IPS-NIHi7 (cell line): Measurements from ENCODE around the gene SLC25A22.

Source experiments
- DNase-seq: peaks from one replicate; pipeline ENCODE4 v3.0.0; 2012; ENCODE audit warnings: mixed read lengths; ENCODE audit errors: extremely low spot score

Gene SLC25A22

GRCh38 chr11:834371-835316, 36.6 kb upstream of the SLC25A22 start:
- DNase-seq: no peak

GRCh38 chr11:833849-834311, 35.8 kb upstream of the SLC25A22 start:
- DNase-seq: no peak

GRCh38 chr11:833114-833791, 35.2 kb upstream of the SLC25A22 start:
- no peak for DNase-seq

- peak; percentile 60 for DNase-seq
Measured at GRCh38 chr11:832529-833113, 34.5 kb upstream of the SLC25A22 start, which contains the start of gene CD151. Gene CD151 (plus strand): TSS chr11:832952. CDS start chr11:836070, 3,118 bp downstream.

- no peak for DNase-seq
Measured at GRCh38 chr11:831961-832528, 34.0 kb upstream of the SLC25A22 start.

- no peak for DNase-seq
Measured at GRCh38 chr11:831118-831864, 33.2 kb upstream of the SLC25A22 start.

GRCh38 chr11:830295-831117, 32.4 kb upstream of the SLC25A22 start:
- DNase-seq: peak; percentile 83

GRCh38 chr11:829847-830294, 31.8 kb upstream of the SLC25A22 start:
- DNase-seq: no peak

GRCh38 chr11:829176-829846, 31.2 kb upstream of the SLC25A22 start:
- DNase-seq: no peak

- DNase-seq: no peak
Measured at GRCh38 chr11:828506-829175, 30.6 kb upstream of the SLC25A22 start.

- DNase-seq: no peak
Measured at GRCh38 chr11:827897-828192, 29.8 kb upstream of the SLC25A22 start, which contains the start of gene CRACR2B. Gene CRACR2B (plus strand): TSS chr11:827919. CDS start chr11:828608, 689 bp downstream.

- no peak for DNase-seq
Measured at GRCh38 chr11:827146-827896, 29.2 kb upstream of the SLC25A22 start.

GRCh38 chr11:826836-827145, 28.7 kb upstream of the SLC25A22 start:
- no peak for DNase-seq

GRCh38 chr11:826227-826621, 28.1 kb upstream of the SLC25A22 start:
- no peak for DNase-seq

- DNase-seq: no peak
Measured at GRCh38 chr11:825366-826226, 27.5 kb upstream of the SLC25A22 start.

GRCh38 chr11:824942-825341, 26.9 kb upstream of the SLC25A22 start:
- no peak for DNase-seq

GRCh38 chr11:824292-824880, 26.3 kb upstream of the SLC25A22 start:
- DNase-seq: no peak
